Choroid plexus epithelial cell (primary cell): ENCODE measurements around the gene RGS11.

ENCODE experiments used
- DNase-seq: peaks from one replicate; pipeline ENCODE4 v3.0.0-alpha.2; 2010; ENCODE audit warnings: low read depth
- H3K4me3 ChIP-seq: 2 replicates; pipeline ENCODE4 v1.5.1; 2011; ENCODE audit warnings: low read depth, mild to moderate bottlenecking, control low read depth, low read length, moderate library complexity
- TF ChIP-seq, protein P1 (sequence below): conservative IDR thresholded peaks from 2 replicates; pipeline ENCODE4 v1.5.1; 2011; ENCODE audit warnings: low read depth, mild to moderate bottlenecking, control low read depth, inconsistent platforms, low read length, moderate library complexity

RGS11 gene

DNA sequence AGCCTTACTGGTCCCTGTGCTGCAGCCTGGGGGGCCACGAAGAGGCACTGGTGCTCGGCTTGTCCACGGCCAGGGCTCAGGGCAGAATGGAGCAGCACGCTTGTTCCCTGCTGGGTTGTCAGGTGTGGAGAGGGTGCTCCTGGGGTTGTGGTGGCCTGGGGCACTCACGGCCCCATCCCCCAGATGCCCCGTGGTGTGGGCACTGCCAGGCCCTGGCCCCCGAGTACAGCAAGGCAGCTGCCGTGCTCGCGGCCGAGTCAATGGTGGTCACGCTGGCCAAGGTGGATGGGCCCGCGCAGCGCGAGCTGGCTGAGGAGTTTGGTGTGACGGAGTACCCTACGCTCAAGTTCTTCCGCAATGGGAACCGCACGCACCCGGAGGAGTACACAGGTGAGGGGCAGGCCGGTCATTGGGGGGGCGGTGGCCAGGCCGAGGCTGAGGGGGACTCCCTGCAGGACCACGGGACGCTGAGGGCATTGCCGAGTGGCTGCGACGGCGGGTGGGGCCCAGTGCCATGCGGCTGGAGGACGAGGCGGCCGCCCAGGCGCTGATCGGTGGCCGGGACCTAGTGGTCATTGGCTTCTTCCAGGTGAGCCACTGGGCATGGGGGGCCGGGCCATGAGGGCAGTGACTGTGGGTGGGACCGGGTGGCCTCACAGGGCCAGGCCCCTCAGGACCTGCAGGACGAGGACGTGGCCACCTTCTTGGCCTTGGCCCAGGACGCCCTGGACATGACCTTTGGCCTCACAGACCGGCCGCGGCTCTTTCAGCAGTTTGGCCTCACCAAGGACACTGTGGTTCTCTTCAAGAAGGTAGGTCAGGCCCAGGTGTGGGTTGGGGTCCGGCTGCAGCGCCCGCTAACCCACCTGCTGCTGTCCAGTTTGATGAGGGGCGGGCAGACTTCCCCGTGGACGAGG, 8.7 kb upstream of the RGS11 start:
- DNase-seq, result no peak
- H3K4me3 ChIP-seq, result no peak overlapping the region
- TF ChIP-seq, protein P1, sequence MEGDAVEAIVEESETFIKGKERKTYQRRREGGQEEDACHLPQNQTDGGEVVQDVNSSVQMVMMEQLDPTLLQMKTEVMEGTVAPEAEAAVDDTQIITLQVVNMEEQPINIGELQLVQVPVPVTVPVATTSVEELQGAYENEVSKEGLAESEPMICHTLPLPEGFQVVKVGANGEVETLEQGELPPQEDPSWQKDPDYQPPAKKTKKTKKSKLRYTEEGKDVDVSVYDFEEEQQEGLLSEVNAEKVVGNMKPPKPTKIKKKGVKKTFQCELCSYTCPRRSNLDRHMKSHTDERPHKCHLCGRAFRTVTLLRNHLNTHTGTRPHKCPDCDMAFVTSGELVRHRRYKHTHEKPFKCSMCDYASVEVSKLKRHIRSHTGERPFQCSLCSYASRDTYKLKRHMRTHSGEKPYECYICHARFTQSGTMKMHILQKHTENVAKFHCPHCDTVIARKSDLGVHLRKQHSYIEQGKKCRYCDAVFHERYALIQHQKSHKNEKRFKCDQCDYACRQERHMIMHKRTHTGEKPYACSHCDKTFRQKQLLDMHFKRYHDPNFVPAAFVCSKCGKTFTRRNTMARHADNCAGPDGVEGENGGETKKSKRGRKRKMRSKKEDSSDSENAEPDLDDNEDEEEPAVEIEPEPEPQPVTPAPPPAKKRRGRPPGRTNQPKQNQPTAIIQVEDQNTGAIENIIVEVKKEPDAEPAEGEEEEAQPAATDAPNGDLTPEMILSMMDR, result no peak

DNA sequence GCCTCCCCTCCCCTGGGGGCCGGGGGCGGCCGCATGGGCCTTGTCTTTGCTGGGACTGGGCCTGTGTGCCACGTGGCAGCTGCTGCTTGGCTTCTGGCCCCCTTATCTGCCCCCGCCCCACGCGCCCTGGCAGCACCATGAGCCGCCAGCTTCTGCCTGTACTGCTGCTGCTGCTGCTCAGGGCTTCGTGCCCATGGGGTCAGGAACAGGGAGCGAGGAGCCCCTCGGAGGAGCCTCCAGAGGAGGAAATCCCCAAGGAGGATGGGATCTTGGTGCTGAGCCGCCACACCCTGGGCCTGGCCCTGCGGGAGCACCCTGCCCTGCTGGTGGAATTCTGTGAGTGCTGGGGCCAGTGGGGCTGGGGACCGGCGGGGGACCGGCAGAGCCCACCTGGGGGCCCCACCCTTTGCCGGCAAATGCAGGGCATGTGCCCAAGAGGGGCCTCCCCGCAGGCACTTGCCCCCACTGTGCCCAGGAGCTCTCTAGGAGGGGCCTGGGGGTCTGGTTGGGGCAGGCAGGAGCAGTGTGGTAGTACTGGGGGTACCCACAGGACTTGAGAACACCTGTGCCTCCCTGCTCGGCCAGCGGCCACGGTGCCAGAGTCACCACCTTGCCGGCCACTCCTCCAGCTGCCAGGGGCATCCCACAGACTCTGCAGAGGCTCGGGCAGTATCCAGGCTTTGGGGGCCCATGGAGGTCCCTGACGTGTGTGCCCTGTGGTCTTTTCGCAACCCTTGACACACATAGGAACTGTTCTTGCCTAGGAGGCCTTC, 7.5 kb upstream of the RGS11 start, which contains the start of gene PDIA2:
TSS of gene PDIA2 (plus strand) at position 132 of the 773 bp plus-strand sequence. CDS start at position 138, 6 bp downstream.
- no peak for DNase-seq
- TF ChIP-seq, protein P1, result no peak
- no peak within 1 kb of the TSS for H3K4me3 ChIP-seq

DNA sequence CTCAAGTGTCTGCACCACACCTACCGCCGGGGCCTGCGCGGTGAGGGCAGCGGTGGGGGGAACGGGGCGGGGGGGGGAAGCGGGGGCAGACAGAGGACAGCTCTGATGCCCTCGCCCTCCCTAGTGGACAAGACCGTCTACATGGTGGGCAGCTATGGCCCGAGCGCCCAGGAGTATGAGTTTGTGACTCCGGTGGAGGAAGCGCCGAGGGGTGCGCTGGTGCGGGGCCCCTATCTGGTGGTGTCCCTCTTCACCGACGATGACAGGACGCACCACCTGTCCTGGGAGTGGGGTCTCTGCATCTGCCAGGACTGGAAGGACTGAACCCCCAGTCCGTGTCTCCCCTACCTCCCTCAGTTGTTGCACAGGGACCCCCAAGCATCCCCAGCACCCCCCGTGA, 6.7 kb upstream of the RGS11 start:
- TF ChIP-seq, protein P1, result no peak
- no peak overlapping the region for H3K4me3 ChIP-seq
- DNase-seq, result no peak

DNA sequence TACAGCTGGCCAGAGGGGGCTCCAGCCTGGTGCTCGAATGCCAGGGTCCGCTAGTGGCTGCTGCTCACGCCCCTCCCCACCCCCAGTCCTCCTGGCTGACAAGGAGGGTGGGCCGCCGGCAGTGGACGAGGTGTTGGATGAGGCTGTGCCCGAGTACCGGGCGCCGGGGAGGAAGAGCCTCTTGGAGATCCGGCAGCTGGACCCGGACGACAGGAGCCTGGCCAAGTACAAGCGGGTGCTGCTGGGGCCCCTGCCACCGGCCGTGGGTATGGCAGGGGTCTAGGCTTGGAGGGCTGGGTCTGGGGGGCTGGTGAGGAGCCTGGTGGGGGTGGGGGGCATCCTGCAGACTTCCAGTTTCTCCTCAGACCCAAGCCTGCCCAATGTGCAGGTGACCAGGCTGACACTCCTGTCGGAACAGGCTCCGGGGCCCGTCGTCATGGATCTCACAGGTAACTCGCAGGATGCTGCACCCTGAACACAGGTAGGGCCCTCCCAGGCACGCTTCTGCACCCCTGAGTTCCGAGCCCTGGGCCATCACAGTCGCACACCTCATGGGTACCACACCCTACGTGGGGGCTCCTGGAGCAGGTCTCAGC, 6.0 kb upstream of the RGS11 start:
- DNase-seq, result no peak
- no peak overlapping the region for H3K4me3 ChIP-seq
- TF ChIP-seq, protein P1, result no peak

DNA sequence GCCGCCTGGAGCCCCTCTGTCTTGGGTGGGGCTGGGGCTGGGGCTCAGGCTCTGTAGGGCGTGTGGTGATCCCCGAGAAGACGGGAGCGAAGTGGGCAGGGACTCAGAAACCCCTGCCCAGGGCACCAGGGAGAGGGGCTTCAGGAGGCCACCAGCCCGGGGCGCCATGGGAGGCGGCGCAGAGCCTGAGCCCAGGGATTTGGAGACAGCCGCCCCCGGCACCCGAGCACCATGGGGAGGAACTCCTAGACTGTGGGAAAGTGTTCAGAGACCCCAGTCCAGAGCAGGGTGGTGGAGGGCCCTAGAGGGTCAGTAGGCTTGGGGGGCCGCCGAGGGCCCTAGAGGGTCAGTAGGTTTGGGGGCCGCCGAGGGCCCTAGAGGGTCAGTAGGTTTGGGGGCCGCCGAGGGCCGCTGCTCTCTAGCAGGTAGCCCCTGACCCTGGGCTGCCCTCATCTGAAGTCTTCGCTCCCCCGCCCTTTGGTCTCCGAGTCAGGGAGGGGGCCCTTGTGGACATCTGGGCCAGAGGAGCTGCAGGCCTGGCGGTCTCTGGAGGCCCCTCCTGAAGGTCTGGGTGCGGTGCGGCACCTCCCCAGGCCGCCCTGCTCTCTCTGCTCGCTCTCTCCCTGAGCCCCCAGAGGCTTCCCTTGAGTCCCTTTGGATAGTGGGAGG, 5.4 kb upstream of the RGS11 start:
- no peak for DNase-seq
- TF ChIP-seq, protein P1, result no peak
- no peak overlapping the region for H3K4me3 ChIP-seq

DNA sequence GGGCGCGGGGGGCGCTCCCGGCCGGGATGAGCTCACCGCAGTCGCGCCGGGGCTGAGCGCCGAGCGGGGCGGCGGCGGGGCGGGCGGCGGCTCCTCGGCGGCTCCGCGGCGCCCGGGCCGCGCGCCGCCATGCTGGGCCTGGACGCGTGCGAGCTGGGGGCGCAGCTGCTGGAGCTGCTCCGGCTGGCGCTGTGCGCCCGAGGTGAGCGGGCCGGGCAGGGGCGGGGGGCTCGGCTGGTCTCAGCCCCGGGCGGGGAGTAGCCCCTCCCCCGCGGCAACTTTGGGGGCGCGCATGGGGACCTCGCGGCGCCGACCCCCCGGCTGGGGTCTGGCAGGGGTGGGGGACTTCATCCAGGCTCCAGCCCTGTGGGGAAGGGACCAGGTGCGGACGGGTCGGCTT, 4.8 kb upstream of the RGS11 start, which contains the start of gene ARHGDIG:
TSS of gene ARHGDIG (plus strand) at position 40 of the 400 bp plus-strand sequence. CDS start at position 130, 90 bp downstream.
- H3K4me3 ChIP-seq, result peak within 1 kb of the TSS; percentile 11
- no peak for DNase-seq
- TF ChIP-seq, protein P1, result no peak
